Lower leg skin (tissue), 4 donors: ENCODE measurements around the gene FLG. TPM values are rescaled to one million over a fixed set of nuclear protein-coding genes. Genes with fewer than 3 reads are reported as not detected.
A peak's percentile ranks its signal among the peaks of the same experiment; 100 is the strongest.

Experiments used
- DNase-seq, 2 donors: peaks; one replicate each; pipeline ENCODE4 v3.0.0-alpha.2; 2019; ENCODE audit warnings: low spot score in 2 of 2
- H3K4me3 ChIP-seq: fragments of 200-600 bp; sonication (generic); 2 replicates; pipeline ENCODE4 v1.5.1; 2017; ENCODE audit warnings: mild to moderate bottlenecking, low read depth; ENCODE audit not compliant: poor library complexity, severe bottlenecking
- POLR2A ChIP-seq, 2 donors: fragments of 450-650 bp; IDR thresholded peaks; one replicate each; pipeline ENCODE4 v1.6.1; 2016 to 2017; ENCODE audit warnings: antibody characterized with exemption in 2 of 2, mild to moderate bottlenecking in 1 of 2, moderate library complexity in 1 of 2
- WGBS, 2 donors: methylation state at CpG; one replicate each; pipeline ENCODE4 v1.1.5; 2018; 5-methylcytosine and 5-hydroxymethylcytosine counted together
- intact Hi-C: fragments of 100-400 bp; cut with DNase I; formaldehyde crosslinking; loops from one replicate; pipeline ENCODE4 v1.15.0; 2023; ENCODE audit warnings: low total_unique reads
- total RNA-seq, 4 donors: library from RNA; depleted of rRNA; stranded (reverse); fragments of >200 nt; gene quantifications; one replicate each; pipeline ENCODE4 v1.1.0, GENCODE V29; 2016
- TF ChIP-seq, protein P1 (sequence below), 3 donors: fragments of 450-650 bp; IDR thresholded peaks; one replicate each; pipeline ENCODE4 v1.5.1; 2016; ENCODE audit warnings: antibody characterized with exemption in 3 of 3, mild to moderate bottlenecking in 3 of 3, moderate library complexity in 2 of 3

Gene FLG
- total RNA-seq, 4 donors from 2014 or later, result 4,019 to 5,303 (median 4,173) TPM

GRCh38 chr1:152349611-152350010, 24.6 kb upstream of the FLG start:
- no peak overlapping the region for H3K4me3 ChIP-seq
- no peak for DNase-seq
- WGBS, 2 donors, result 89 to 94% methylated on average over 2 of the region's 2 CpGs
- intact Hi-C loops, result loop anchor here (10.0 kb wide), 1 partner anchor 165 kb away; no protein-coding TSS in a partner anchor
- TF ChIP-seq, protein P1, sequence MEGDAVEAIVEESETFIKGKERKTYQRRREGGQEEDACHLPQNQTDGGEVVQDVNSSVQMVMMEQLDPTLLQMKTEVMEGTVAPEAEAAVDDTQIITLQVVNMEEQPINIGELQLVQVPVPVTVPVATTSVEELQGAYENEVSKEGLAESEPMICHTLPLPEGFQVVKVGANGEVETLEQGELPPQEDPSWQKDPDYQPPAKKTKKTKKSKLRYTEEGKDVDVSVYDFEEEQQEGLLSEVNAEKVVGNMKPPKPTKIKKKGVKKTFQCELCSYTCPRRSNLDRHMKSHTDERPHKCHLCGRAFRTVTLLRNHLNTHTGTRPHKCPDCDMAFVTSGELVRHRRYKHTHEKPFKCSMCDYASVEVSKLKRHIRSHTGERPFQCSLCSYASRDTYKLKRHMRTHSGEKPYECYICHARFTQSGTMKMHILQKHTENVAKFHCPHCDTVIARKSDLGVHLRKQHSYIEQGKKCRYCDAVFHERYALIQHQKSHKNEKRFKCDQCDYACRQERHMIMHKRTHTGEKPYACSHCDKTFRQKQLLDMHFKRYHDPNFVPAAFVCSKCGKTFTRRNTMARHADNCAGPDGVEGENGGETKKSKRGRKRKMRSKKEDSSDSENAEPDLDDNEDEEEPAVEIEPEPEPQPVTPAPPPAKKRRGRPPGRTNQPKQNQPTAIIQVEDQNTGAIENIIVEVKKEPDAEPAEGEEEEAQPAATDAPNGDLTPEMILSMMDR (IDR thresholded peaks at IDR 0.05), result no peak
- TF ChIP-seq POLR2A (IDR thresholded peaks at IDR 0.05), result no peak

DNA sequence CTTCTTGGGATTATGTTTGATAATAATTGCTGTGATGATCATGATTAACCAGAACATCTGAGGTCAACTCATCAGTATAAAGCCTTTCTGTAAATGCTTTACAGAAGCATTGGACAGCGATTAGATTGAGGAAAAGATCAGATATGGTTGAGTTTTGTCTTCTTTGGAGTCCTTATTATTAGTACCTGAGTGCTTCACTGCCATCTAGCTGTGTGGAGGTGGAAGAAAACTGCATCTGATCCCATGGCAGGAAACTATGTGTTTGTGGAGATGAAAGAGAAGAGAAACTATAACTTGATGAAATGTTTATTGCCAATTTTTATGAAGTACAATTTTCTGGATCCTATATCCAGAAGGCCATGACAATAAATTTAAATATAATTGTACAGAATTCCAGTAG, 23.4 kb upstream of the FLG start:
- intact Hi-C loops, result loop anchor here (10.0 kb wide), 1 partner anchor 164 kb away; no protein-coding TSS in a partner anchor
- no peak for TF ChIP-seq POLR2A (IDR thresholded peaks at IDR 0.05)
- TF ChIP-seq, protein P1 (IDR thresholded peaks at IDR 0.05), result no peak
- DNase-seq, result no peak
- H3K4me3 ChIP-seq, result no peak overlapping the region
- 37 to 45% methylated on average over 1 of the region's 1 CpG for WGBS, 2 donors

DNA sequence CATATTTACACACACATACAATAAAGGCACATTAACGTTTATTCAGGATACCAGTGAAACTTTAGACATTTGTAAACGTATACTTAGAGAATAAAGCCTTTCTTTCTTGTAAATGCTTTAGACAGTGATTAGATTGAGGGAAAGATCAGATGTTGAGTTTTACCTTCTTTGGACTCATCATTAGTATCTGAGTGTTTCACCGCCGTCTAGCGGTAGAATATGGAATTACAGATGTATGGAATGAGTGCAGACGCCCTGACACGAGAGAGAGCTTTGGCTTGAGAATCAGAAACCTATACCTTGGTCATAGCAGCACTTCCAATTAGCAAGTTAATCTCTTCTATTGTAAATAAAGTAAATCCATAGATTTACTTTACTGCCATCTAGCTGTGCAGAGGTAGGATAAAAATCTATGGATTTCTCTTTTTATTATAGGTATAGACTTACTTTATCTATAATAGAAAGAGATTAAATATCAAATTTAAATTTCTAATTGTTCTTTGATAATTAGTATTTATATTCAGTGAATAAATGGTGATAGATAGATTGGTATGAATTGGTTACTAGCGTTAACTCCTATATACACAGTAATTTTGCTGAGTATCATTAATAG, 22.2 kb upstream of the FLG start:
- peak in 1 of 2 donors; percentile 61 for DNase-seq
- 15 to 16% methylated on average over 8 of the region's 8 CpGs for WGBS, 2 donors
- intact Hi-C loops, result loop anchor here (10.0 kb wide), 1 partner anchor 162 kb away; no protein-coding TSS in a partner anchor
- no peak for TF ChIP-seq POLR2A (IDR thresholded peaks at IDR 0.05)
- TF ChIP-seq, protein P1 (IDR thresholded peaks at IDR 0.05), result peak in 1 of 3 donors; percentile 66
- no peak overlapping the region for H3K4me3 ChIP-seq

DNA sequence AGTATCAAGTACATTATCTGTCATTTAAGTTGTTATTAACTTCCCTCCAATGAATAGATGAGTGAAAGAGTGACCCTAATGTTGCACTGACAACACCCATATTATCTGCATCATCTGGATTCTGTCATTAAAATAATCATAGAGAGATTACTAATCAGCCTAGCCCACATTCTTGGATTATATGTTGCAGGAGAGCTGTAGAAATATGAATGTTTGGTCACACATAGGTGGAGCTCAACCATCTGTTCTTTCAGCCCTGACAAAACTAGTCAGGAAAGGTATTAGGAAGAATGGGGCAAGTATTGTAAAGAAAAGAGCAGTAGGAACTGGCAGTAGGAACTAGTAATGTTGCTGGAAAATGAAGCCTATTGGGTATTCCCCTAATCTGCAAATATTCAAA, 19.4 kb upstream of the FLG start:
- no peak for DNase-seq
- TF ChIP-seq, protein P1 (IDR thresholded peaks at IDR 0.05), result no peak
- no peak for TF ChIP-seq POLR2A (IDR thresholded peaks at IDR 0.05)
- intact Hi-C loops, result loop anchor here (10.0 kb wide), 1 partner anchor 160 kb away; no protein-coding TSS in a partner anchor
- no peak overlapping the region for H3K4me3 ChIP-seq

GRCh38 chr1:152343006-152343405, 18.0 kb upstream of the FLG start:
- WGBS, 2 donors, result 53 to 65% methylated on average over 3 of the region's 3 CpGs
- no peak for TF ChIP-seq POLR2A (IDR thresholded peaks at IDR 0.05)
- TF ChIP-seq, protein P1 (IDR thresholded peaks at IDR 0.05), result no peak
- DNase-seq, result no peak
- intact Hi-C loops, result loop anchor here (10.0 kb wide), 1 partner anchor 158 kb away; no protein-coding TSS in a partner anchor
- H3K4me3 ChIP-seq, result no peak overlapping the region

DNA sequence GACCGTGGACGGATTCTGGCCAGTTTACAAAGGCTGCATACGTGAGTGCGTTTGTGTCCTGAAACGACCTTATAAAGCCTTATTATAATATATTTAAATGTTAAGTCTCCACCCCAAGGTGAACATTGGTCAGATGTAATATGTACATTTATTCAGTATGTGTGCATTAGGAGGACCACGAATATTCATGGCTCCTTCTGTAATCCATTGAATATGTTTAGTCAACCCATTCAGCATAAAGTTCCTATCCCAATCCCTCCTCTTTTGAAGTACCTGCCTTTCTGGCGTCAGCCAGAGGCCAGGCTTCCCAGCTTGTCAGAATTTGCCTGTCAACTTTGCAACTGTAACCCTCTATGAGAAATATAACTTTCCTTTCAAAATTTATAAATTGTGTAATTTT, 10.4 kb upstream of the FLG start:
- intact Hi-C loops, result no loop called here
- TF ChIP-seq POLR2A (IDR thresholded peaks at IDR 0.05), result no peak
- TF ChIP-seq, protein P1 (IDR thresholded peaks at IDR 0.05), result no peak
- no peak overlapping the region for H3K4me3 ChIP-seq
- no peak for DNase-seq
- 58 to 71% methylated on average over 7 of the region's 7 CpGs for WGBS, 2 donors
